GM12801 (cell line): ENCODE data around the gene OVAAL.

ENCODE experiments used
- TF ChIP-seq, protein P1 (sequence below): IDR thresholded peaks from one replicate; pipeline ENCODE4 v1.5.1; 2011; ENCODE audit warnings: control low read depth; ENCODE audit not compliant: insufficient read length; ENCODE audit errors: extremely low read depth

The OVAAL gene

DNA sequence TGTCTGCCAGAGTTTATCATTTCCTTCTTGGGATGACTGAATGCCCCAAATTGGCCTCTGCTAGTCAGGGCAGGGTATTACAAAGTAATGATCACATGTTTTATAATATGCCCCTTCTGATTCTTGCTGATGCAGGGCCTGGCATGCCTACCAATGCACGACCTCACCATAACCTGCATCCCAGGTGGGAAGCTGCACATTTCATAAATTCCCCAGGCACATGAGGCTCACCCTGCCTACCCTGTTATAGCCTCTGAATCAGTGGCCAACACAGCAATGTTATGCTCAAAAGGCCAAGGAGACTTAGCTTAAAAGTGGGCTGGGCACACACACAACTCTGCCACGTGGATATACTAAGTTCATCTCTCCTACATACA lies 45.1 kb downstream of the OVAAL start:
- TF ChIP-seq, protein P1, sequence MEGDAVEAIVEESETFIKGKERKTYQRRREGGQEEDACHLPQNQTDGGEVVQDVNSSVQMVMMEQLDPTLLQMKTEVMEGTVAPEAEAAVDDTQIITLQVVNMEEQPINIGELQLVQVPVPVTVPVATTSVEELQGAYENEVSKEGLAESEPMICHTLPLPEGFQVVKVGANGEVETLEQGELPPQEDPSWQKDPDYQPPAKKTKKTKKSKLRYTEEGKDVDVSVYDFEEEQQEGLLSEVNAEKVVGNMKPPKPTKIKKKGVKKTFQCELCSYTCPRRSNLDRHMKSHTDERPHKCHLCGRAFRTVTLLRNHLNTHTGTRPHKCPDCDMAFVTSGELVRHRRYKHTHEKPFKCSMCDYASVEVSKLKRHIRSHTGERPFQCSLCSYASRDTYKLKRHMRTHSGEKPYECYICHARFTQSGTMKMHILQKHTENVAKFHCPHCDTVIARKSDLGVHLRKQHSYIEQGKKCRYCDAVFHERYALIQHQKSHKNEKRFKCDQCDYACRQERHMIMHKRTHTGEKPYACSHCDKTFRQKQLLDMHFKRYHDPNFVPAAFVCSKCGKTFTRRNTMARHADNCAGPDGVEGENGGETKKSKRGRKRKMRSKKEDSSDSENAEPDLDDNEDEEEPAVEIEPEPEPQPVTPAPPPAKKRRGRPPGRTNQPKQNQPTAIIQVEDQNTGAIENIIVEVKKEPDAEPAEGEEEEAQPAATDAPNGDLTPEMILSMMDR = no peak

- TF ChIP-seq, protein P1 = no peak
Observed at GRCh38 chr1:180606155-180606554, 47.4 kb downstream of the OVAAL start.

- TF ChIP-seq, protein P1 = no peak
Observed at GRCh38 chr1:180609643-180610555, 51.1 kb downstream of the OVAAL start.

DNA sequence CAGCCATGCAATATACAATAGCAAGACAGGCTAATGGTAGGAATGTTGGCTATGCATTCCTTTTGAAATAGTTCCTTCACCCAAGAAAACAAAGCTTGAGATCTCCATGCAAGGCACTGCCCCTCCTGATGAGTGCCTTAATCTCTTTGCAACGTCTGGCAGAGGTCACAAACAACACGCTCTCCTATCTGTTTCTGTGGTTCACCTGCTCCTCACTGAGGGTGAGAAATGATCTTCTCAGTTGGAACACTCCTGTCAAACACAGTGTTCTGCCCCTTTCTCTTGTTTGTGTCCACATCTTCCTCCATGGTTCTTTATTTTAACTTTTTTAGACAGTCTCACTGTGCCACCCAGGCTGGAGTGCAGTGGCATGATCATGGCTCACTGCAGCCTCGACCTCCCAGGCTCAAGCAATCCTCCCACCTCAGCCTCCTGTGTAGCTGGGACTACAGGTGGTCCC lies 51.8 kb downstream of the OVAAL start:
- TF ChIP-seq, protein P1 = no peak

DNA sequence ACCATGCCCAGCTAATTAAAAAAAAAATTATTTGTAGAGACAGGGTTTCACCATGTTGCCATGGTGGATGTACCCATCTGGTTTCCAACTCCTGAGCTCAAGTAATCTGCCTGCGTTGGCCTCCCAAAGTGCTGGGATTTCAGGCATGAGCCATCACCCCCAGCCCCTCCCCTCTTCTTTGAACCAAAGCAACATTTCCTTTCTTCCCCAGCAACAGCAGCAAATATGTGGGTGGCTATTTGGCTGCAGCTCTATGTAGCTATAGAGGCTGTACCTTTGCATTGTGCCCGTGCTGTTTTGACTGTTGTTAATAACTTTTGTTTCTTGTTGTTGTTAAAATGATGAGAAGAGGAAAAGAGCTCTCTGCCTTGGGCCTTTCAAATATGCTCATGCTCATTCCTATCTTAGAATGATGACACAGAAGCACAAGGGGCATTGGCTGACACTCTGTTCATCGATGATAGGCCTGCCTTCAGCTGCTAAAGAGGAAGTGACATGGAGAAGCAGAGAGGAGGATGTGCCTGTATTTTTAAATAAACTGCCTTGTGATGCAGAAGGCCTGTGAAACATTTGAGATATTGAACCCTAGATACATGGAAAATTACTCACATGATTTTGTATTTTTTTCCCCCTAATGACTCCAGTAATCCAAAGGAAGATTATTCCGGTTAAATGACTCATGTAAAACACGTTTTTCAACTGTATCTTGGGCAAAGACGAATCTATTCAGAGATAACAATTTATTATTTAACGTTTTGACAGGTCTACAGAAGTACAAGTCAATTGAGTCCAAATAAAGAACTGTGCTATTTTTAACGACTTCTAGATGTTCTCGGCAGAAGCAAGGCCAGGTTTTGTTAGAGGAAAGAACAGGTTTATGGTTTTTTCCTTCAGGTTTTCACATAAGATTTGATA lies 52.5 kb downstream of the OVAAL start:
- TF ChIP-seq, protein P1 = no peak

- TF ChIP-seq, protein P1 = no peak
Observed at GRCh38 chr1:180612632-180613031, 53.9 kb downstream of the OVAAL start.

GRCh38 chr1:180614730-180615129 lies 56.0 kb downstream of the OVAAL start:
- TF ChIP-seq, protein P1 = no peak
